ENCODE results near the gene ZFYVE28.
"Not testable (repeated sequence)": the region's sequence is repeated elsewhere in the genome, so short reads cannot be mapped to it uniquely, and the experiment has no call there.

Gene ZFYVE28

DNA sequence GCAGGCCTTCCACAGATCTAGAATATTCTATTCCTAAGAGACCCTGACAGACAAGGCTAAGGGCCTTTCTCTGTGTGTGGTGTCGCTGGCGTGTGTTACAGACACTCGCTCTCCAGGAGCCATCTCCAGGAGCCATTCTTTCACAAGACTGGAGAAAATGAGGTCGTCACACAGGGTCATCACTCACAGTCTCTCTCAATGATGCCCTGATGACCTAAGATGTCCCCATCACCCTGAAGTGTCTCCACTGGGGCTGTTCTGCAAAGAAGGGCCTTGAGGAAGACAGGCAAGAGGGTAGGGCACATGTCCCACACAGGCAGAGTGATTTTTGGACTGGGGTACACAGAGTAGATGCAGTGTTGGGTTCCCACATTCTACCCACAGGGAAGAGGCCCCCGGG is 34.7 kb downstream of the ZFYVE28 start:
- CTCF ChIA-PET: no interaction called here
- no peak for DNase-seq (ENCODE audit: extremely low spot score)
- TF ChIP-seq BHLHE40 (IDR thresholded peaks at IDR 0.05; ENCODE audit: borderline replicate concordance) (no peak), TARDBP (IDR thresholded peaks at IDR 0.05) (no peak), SP1 (IDR thresholded peaks at IDR 0.05) (no peak), ARNT (IDR thresholded peaks at IDR 0.05) (no peak), FOXA1 (IDR thresholded peaks at IDR 0.05) (no peak), LEF1 (IDR thresholded peaks at IDR 0.05; ENCODE audit: borderline replicate concordance) (no peak), L3MBTL2 (conservative IDR thresholded peaks at IDR 0.05) (no peak), HDGF (IDR thresholded peaks at IDR 0.05; ENCODE audit: borderline replicate concordance) (no peak), SUZ12 (IDR thresholded peaks at IDR 0.05) (no peak), FOXM1 (IDR thresholded peaks at IDR 0.05; ENCODE audit: borderline replicate concordance) (no peak), ELF4 (IDR thresholded peaks at IDR 0.05) (no peak), ZNF384 (IDR thresholded peaks at IDR 0.05) (no peak)
- TF ChIP-seq, protein P1, sequence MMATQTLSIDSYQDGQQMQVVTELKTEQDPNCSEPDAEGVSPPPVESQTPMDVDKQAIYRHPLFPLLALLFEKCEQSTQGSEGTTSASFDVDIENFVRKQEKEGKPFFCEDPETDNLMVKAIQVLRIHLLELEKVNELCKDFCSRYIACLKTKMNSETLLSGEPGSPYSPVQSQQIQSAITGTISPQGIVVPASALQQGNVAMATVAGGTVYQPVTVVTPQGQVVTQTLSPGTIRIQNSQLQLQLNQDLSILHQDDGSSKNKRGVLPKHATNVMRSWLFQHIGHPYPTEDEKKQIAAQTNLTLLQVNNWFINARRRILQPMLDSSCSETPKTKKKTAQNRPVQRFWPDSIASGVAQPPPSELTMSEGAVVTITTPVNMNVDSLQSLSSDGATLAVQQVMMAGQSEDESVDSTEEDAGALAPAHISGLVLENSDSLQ (IDR thresholded peaks at IDR 0.05): no peak
- POLR2A ChIA-PET: no interaction called here

DNA sequence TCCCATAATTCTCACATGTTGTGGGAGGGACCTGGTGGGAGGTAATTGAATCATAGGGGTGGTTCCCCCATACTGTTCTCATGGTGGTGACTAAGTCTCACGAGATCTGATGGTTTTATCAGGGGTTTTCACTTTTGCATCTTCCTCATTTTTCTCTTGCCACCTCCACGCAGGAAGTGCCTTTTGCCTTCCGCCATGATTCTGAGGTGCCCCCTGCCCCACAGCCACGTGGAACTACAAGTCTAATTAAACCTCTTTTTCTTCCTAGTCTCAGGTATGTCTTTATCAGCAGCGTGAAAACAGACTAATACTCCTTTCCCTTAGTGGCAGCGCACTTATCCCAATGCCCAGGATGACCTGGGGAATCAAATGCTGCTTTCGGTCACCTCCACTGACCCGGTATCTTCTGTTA is 35.2 kb downstream of the ZFYVE28 start:
- CTCF ChIA-PET; DNase-seq (ENCODE audit: extremely low spot score); POLR2A ChIA-PET: not testable (repeated sequence)

DNA sequence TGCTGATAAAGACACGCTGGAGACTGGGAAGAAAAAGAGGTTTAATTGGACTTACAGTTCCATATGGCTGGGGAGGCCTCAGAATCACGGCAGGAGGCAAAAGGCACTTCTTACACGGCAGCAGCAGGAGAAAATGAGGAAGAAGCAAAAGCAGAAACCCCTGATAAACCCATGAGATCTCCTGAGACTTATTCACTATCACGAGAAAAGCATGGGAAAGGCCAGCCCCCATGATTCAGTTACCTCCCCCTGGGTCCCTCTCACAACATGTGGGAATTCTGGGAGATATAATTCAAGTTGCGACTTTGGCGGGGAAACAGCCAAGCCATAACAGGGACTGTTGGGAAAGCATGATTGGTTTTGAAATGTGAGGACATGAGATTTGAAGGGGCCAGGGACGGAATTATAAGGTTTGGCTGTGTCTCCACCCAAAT is 35.7 kb downstream of the ZFYVE28 start:
- DNase-seq (ENCODE audit: extremely low spot score); POLR2A ChIA-PET; CTCF ChIA-PET: not testable (repeated sequence)

DNA sequence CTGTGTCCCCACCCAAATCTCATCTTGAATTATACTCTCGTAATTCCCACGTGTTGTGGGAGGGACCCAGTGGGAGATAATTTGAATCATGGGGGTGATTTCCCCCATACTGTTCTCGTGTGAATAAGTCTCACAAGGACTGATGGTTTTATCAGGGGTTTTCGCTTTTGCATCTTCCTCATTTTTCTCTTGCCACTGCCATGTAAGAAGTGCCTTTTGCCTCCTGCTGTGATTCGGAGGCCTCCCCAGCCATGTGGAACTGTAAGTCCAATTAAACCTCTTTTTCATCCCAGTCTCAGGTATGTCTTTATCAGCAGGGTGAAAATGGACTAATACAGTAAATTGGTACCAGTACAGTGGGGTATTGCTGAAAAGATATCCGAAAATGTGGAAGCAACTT is 37.9 kb downstream of the ZFYVE28 start:
- POLR2A ChIA-PET; DNase-seq (ENCODE audit: extremely low spot score); CTCF ChIA-PET: not testable (repeated sequence)

DNA sequence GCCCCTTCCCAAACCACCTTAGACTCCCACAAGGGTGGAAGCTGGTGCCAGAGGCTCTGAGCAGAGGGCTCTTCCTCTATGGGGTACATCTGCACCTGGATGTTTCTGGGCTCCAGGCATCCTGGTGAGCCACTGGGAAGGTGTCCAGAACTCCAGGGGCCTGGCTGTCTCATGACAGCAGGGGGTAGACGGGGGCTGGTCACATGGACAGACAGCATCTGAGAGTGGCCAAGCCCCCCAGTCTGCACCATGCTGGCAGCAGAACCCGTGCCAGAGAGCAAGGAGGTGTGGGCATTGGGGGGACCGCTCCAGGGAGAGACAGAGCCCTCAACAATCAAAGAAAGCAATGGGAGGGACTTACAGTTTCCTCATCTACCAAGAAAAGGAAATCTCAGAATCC is 39.5 kb downstream of the ZFYVE28 start:
- ChIA-PET POLR2A (no interaction called here), CTCF (no interaction called here)
- no peak for DNase-seq (ENCODE audit: extremely low spot score)
- no peak for TF ChIP-seq NFRKB (IDR thresholded peaks at IDR 0.05)
- no peak for TF ChIP-seq L3MBTL2 (conservative IDR thresholded peaks at IDR 0.05)
- no peak for TF ChIP-seq ELF4 (IDR thresholded peaks at IDR 0.05)
- no peak for TF ChIP-seq ARNT (IDR thresholded peaks at IDR 0.05)
- no peak for TF ChIP-seq FOXM1 (IDR thresholded peaks at IDR 0.05; ENCODE audit: borderline replicate concordance)
- no peak for TF ChIP-seq BHLHE40 (IDR thresholded peaks at IDR 0.05; ENCODE audit: borderline replicate concordance)
- no peak for TF ChIP-seq CTBP1 (IDR thresholded peaks at IDR 0.05; ENCODE audit: borderline replicate concordance)

DNA sequence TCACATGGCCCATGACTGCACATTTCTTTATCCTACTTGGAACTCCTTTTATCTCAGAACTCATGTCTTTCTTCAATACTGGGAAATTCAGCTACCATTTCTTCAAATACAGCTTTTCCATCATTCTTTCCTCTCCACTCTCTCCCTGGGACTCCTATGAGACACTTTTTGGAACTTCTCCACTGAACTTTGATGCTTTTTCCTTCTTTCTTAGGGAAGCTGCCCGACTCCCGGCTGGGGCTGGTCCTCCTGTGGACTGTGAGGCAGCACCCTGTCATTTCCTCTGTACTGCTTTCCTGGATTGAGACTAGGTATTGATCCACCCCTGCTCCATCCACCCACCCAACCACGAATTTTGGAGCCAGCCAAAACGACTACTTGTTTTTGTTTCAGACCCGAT is 40.0 kb downstream of the ZFYVE28 start:
- ChIA-PET POLR2A (no interaction called here), CTCF (no interaction called here)
- DNase-seq (ENCODE audit: extremely low spot score): no peak
- TF ChIP-seq FOXK2 (IDR thresholded peaks at IDR 0.05) (no peak), CTBP1 (IDR thresholded peaks at IDR 0.05; ENCODE audit: borderline replicate concordance) (no peak), FOXA1 (IDR thresholded peaks at IDR 0.05) (no peak), TARDBP (IDR thresholded peaks at IDR 0.05) (no peak)

DNA sequence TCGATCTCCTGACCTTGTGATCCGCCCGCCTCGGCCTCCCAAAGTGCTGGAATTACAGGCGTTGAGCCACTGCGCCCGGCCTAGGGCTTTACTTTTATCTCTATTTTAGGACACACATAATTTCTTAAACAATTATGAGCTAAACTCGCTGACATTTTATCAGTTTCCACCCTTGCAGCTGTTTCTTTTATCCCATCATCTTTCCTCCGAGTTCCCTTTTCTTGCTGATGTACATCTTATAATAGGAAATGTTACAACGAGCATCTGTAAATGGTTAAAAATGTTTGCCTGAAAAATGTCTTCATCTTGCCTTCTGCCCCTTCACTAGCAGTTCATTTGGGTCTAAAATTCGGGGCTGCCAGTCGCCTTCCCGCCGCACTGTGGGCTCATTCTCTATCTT is 41.2 kb downstream of the ZFYVE28 start:
- DNase-seq (ENCODE audit: extremely low spot score): no peak
- TF ChIP-seq SP1 (IDR thresholded peaks at IDR 0.05) (no peak), SUZ12 (IDR thresholded peaks at IDR 0.05) (no peak), FOXA1 (IDR thresholded peaks at IDR 0.05) (no peak), L3MBTL2 (conservative IDR thresholded peaks at IDR 0.05) (no peak), FOXM1 (IDR thresholded peaks at IDR 0.05; ENCODE audit: borderline replicate concordance) (no peak), NFRKB (IDR thresholded peaks at IDR 0.05) (no peak), TARDBP (IDR thresholded peaks at IDR 0.05) (no peak), ZNF384 (IDR thresholded peaks at IDR 0.05) (no peak), ARNT (IDR thresholded peaks at IDR 0.05) (no peak), ELF4 (IDR thresholded peaks at IDR 0.05) (no peak), FOXK2 (IDR thresholded peaks at IDR 0.05) (no peak)
- TF ChIP-seq, protein P1 (IDR thresholded peaks at IDR 0.05): no peak
- POLR2A ChIA-PET: no interaction called here
- CTCF ChIA-PET: no interaction called here

DNA sequence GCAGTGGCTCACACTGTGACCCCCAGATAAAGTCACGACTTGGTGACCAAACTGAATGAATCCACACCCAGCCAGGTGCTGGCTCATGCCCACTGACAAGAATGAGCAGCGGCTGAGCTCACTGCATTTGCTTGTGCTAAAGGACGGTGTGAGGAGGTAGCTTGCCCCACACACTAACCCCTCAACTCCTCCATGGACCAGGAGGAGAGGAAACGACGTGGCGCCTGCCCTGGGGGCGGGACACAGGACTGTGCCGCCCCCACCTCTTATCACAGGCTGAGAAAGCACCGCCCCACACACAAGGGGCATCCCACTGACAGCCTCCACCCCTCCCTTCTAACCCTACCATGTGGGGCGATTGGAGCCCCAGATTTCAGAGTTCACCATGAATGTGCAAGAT is 43.0 kb downstream of the ZFYVE28 start:
- POLR2A ChIA-PET: no interaction called here
- CTCF ChIA-PET: no interaction called here
- TF ChIP-seq FOXM1 (IDR thresholded peaks at IDR 0.05; ENCODE audit: borderline replicate concordance): no peak
- no peak for TF ChIP-seq LEF1 (IDR thresholded peaks at IDR 0.05; ENCODE audit: borderline replicate concordance)
- no peak for TF ChIP-seq CTBP1 (IDR thresholded peaks at IDR 0.05; ENCODE audit: borderline replicate concordance)
- no peak for TF ChIP-seq ZNF384 (IDR thresholded peaks at IDR 0.05)
- TF ChIP-seq NFRKB (IDR thresholded peaks at IDR 0.05): no peak
- TF ChIP-seq SUZ12 (IDR thresholded peaks at IDR 0.05): no peak
- no peak for TF ChIP-seq FOXA1 (IDR thresholded peaks at IDR 0.05)
- no peak for TF ChIP-seq ARNT (IDR thresholded peaks at IDR 0.05)
- no peak for TF ChIP-seq BHLHE40 (IDR thresholded peaks at IDR 0.05; ENCODE audit: borderline replicate concordance)
- TF ChIP-seq L3MBTL2 (conservative IDR thresholded peaks at IDR 0.05): no peak
- TF ChIP-seq, protein P1 (IDR thresholded peaks at IDR 0.05): no peak
- no peak for DNase-seq (ENCODE audit: extremely low spot score)

Data from HEK293T (cell line).